Measurements from ENCODE around the gene APOC3.

Gene APOC3

DNA sequence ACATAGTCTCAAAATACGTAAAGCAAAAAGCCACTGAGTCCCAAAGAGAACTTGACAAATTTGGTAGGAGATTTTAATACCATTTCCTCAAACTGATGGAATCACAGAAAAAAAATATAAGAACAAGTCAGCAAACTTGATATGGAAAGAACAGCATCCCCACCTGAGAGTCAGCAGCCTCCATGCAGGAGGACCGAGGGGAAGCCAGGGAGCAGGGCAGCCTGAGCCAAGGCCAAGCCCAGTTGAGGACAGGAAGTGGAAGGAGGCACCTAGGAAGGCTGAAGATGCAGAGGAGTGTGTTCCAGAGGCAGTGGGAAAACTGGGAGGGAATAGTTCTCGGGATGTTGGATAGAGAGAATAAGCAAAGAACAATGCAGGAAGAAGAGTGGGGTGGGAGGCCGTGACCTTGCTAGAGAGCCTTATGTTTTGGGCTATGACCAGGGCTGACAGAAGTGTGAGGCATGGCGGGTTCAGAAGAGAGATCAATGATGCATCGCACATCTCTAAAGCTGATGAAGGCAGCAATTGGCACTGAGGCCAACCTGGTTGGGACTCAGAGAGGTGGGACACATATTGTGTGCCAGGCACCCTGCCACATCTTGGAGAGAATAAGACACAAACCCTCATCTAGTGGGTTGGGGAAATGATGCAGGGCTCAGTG is 22.0 kb upstream of the APOC3 start:
- no peak for DNase-seq

- no peak for DNase-seq
These were observed 21.2 kb upstream of the APOC3 start for GRCh38 chr11:116808262-116809175.

- DNase-seq: no peak
These were observed 18.5 kb upstream of the APOC3 start for GRCh38 chr11:116811194-116811593.

DNA sequence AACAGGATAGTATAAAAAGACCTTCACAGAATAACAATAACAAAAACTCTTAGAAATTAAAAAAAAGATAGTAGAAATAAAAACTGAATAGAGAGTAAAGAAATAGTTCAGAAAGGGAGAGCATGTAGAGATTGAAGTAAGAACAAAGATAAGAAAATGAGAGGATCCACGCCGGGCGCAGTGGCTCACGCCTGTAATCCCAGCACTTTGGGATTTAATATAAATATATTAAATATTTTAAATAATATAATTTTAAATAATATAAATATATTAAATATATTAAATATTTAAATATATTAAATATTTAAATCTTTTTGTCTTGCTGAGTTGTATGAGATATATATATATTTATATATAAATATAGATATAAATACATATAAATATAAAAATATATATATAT is 17.6 kb upstream of the APOC3 start:
- DNase-seq: no peak

- no peak for DNase-seq
These were observed 16.5 kb upstream of the APOC3 start for GRCh38 chr11:116813170-116813569.

DNA sequence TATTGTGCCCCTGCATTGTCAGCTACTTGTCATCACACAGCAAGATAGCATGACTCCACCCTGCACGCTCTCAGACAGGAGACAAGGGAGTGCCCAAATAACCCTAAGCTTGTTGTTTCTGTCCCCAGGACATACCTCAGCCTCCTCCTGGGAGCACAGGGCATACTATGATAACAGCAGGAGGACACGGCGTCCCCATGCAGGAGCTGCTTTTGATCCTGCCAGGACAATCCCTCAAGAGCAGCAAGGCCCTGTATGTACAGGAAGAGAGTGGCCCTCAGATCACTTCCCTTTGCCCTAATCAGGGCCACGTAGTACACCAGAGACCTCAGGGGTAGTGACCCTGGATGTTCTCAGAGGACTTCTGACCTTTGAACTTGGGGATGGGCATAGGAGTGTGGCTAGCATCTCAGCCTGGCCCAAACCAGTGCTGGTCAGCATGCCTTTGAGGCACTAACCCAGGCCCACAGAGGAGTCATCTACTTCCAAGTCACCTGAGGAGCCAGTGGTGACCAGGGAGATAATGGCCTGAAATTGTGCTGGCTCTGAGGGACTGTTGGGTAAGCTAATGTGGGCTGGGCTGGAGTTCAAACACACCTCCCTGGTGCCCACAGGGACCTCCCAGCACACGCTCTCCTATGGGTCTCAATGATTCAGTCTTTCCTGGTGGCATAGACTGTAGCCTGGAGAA is 15.8 kb upstream of the APOC3 start:
- DNase-seq: no peak

- no peak for DNase-seq
These were observed 15.2 kb upstream of the APOC3 start for GRCh38 chr11:116814502-116814901.

GRCh38 chr11:116819049-116819448 is 10.7 kb upstream of the APOC3 start:
- DNase-seq: no peak

DNA sequence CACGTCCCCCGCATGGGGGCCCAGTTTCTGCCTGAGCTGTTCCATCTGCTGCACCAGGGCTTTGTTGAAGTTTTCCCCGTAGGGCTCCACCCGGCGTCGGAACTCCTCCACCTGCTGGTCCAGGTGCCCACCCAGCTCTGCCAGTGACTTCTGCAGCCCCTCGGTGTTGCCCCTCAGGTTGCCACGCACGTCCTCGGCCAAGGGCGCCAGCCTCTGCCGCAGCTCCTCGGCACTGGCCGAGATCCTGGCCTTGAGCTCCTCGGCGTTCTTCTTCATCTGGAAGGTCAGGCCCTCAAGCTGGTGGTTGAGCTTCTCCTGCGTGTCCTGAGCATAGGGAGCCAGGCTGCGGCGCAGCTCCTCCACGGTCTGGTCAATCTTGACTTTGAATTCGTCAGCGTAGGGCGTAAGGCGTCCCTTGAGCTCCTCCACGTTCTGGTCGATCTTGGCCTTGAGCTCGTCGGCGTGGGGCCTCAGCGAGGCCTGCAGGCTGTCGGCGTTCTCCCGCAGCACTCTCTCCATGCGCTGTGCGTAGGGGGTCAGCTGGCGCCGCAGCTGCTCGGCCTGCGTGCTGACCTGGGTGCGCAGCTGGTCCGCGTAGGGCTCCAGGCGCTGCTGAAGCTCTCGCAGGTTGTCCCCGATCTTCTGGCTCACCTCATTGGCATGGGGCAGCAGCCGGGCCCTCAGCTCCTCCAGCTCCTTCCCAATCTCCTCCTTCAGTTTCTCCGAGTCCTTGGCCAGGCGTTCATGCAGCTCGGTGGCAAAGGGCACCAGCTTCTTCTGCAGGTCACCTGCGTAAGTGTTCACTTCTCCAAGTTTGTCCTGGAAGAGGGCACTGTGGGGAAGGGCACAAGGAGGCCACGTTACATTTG is 8.4 kb upstream of the APOC3 start:
- DNase-seq: no peak

DNA sequence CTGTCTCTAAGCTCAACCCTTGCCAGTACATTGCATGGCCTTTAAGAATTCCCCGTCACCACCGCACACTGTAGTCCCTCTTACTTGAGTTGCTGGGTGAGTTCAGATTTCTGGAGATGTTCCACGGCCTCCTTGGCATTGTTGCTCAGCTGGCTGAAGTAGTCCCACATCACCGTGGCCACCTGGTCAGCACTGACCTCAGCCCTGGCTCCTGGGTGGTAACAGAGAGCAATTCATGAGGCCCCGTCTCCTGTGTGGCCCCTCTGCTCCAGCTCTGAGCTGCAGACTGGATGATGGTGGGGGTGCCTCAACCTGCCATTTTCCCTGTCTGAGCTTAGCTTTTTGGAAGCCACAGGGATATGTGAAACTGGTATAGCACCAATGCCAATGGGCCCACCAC is 7.1 kb upstream of the APOC3 start:
- DNase-seq: no peak

DNA sequence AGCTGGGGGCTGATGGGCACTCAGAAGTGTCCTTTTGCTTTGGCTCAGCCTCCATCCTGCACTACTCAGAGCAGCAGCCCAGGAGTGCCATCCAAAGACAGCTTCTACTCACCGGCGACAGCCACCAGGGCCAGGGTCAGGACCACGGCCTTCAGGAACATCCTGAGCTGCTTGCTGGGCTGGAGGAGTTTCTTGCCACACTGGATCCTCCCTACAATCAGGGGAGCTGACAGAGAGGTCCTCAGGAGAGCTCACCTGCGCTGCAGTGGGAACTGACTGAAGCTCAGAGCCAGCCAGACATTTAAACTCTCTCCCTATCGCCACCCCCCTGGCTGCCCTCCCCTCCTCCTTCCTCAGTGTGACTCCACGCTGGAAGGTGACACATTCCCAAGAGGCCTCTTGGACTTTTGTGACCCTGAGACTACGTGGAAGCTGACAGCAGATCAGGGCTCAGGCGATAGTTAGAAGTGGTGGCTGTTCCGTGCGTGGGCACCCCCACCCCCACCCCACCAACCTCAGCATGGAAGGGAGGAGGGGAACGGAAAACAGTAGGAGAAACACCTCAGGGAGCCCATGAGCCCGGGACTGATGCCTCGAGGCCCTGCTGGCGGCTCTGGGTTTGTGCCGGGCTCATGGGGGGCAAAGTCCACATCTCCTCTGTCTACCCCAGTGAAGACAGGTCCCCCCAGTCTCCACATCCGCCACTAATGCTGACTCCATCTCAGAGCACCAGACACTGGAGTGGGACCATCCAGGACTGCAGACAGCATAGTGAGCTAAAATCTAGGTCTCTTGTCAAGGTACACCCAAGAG is 6.5 kb upstream of the APOC3 start, which contains the start of gene APOA4:
TSS of gene APOA4 (minus strand) at position 274 of the 813 bp plus-strand sequence. CDS start at position 161, 113 bp downstream.
- no peak for DNase-seq

- DNase-seq: no peak
These were observed 4.3 kb upstream of the APOC3 start for GRCh38 chr11:116825434-116825833.

DNA sequence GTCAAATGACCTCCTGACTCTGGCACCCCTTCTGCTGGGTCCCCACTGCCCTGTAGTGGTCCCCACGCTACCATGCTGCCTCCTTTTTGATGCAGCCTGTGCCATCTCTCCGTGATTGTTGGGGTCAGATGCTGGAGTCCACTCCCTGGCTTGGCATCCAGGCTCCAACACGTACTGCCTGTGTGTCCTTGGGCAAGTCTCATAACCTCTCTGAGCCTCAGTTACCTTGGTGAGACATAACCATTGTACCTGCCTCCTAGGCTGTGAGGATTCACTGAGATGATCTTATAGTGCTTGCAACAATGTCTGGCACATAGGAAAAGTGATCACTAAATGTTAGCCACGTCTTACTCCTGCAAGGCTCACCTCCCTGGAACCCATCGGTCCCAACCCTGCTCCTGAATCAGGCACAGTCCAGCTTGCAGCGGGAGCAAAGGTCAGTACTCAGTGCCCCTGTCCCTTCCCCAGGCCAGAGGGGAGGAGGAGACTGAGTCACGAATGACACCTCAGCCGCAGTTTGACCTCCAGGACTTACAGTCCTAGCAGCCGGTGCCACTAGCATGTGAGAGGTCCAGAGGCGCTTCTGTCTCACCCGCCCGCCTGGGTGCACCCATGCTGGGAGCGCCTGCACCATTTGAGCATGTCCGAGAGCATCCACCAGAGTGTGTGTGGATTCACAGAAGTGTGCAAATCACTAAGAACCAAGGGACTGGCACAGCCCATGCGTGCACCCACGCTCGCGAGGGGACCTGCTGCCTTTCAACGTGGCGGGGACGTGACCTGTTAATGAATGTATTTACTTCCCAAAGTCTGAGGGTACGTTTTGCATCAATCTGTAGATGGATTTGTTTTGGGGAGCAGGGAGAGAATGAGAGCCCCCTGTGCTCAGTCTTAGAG is 3.6 kb upstream of the APOC3 start:
- DNase-seq: no peak

DNA sequence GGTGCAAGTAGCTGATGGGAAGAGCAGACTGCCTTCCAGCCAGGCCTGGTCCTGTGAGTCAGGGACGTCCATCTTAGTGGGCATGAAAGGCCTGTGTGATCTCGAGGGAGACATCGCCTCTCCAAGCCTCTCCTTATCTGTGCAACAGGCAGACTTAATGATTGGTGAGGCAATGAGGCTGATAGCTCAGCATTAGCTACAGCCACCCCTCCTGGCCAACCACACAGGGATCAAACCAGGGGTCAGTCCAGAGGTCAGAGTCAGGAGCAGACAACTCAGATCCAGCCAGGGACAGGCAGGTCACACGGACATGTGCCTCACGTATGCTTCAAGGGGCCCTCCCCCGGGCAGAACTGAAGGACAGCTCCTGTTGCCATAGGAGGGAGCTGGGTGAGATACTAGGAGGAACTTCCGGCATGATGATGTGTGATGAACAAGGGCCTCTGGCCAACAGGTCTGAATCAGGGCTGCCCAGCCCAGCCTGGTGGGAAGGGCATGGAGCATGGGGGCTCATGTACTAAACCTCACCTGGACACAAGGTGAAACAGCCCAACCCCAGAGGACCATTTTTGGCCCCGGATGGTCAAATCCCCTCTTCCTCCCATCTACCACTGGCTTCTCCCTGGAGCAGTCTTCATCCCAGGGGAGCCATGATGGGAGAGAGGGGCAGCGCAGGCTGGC is 2.8 kb upstream of the APOC3 start:
- no peak for DNase-seq

DNA sequence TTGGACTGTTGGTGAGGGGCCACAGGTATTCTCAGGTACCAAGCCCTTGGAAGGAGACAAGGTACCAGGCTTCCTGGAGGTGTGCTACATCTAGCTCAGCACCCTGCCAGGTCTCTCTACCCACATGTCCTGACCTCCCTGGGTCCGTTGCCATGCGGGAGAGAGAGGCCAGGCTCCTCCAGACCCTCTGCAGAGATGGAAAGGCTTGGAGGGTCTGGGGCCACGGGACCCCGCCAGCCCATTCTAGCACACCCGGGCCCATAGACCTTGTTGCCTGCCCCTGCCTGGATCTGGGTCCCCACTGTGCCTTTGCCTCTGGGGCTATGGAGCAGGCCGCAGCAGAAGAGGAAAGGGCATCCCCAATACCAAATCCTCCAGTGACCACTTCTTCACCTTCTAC is 2.2 kb upstream of the APOC3 start:
- no peak for DNase-seq

DNA sequence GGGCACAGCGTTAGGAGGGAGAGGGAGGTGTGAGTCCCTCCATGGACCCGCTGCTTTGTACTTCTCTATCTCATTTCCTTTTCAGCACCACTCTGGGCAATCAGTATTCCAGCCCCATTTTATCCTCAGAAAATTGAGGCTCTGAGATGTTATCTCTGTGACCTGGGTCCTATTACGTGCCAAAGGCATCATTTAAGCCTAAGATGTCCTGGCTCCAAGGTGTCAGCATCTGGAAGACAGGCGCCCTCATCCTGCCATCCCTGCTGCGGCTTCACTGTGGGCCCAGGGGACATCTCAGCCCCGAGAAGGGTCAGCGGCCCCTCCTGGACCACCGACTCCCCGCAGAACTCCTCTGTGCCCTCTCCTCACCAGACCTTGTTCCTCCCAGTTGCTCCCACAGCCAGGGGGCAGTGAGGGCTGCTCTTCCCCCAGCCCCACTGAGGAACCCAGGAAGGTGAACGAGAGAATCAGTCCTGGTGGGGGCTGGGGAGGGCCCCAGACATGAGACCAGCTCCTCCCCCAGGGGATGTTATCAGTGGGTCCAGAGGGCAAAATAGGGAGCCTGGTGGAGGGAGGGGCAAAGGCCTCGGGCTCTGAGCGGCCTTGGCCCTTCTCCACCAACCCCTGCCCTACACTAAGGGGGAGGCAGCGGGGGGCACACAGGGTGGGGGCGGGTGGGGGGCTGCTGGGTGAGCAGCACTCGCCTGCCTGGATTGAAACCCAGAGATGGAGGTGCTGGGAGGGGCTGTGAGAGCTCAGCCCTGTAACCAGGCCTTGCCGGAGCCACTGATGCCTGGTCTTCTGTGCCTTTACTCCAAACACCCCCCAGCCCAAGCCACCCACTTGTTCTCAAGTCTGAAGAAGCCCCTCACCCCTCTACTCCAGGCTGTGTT is 829 bp upstream of the APOC3 start:
- no peak for DNase-seq

- DNase-seq: no peak
These were observed 641 bp downstream of the APOC3 start for GRCh38 chr11:116830184-116830912.

- DNase-seq: no peak
These were observed 2.2 kb downstream of the APOC3 start for GRCh38 chr11:116831790-116832349.
